SK-N-SH (cell line): ENCODE measurements around the gene MEF2C. TPM values are rescaled to one million over a fixed set of nuclear protein-coding genes. Genes with fewer than 3 reads are reported as not detected.

Experiments
- CTCF ChIA-PET: fragments of 300-600, 350-600 bp; formaldehyde crosslinking; extraction: SDS; loops from one replicate; lab custom pipeline; 2021; lab: Yijun Ruan, JAX
- POLR2A ChIA-PET: fragments of 350-600 bp; sonication (Branson Sonifier 250); formaldehyde crosslinking; extraction: SDS; loops from one replicate; lab custom pipeline; 2020; ENCODE audit warnings: antibody characterized with exemption, inconsistent platforms; lab: Yijun Ruan, JAX
- DNase-seq: peaks from one replicate; pipeline ENCODE4 v3.0.0; 2012
- H2AFZ ChIP-seq: fragments of 200-600 bp; sonication (generic); 2 replicates; pipeline ENCODE4 v1.8.1; 2016; ENCODE audit warnings: antibody characterized with exemption, mild to moderate bottlenecking, low read depth
- H3F3A ChIP-seq: fragments of 200-600 bp; sonication (generic); replicated peaks from 2 replicates; pipeline ENCODE3; 2016; ENCODE audit warnings: antibody characterized with exemption, mild to moderate bottlenecking; ENCODE audit not compliant: insufficient read depth
- H3K27ac ChIP-seq, 2 experiments: fragments of 200-500 bp in 1 of 2; fragments of 200-600 bp in 1 of 2; sonication (Bioruptor generic) in 1 of 2; sonication (generic), shearing (Covaris generic) in 1 of 2; 2 replicates each; pipeline versions ENCODE4 v1.5.1 to v1.6.1; 2014 to 2016; ENCODE audit warnings: low read depth in 2 of 2, inconsistent platforms in 1 of 2, low read length in 1 of 2, mild to moderate bottlenecking in 1 of 2, mixed read lengths in 1 of 2
- H3K27me3 ChIP-seq: fragments of 200-600 bp; sonication (generic), shearing (Covaris generic); 2 replicates; pipeline ENCODE4 v1.6.1; 2016; ENCODE audit warnings: mixed run types; ENCODE audit not compliant: insufficient read depth
- H3K36me3 ChIP-seq, 2 experiments: fragments of 200-500 bp in 1 of 2; fragments of 200-600 bp in 1 of 2; sonication (Bioruptor generic) in 1 of 2; sonication (generic) in 1 of 2; replicated peaks in 1 of 2; 2 replicates each; pipeline versions ENCODE3 to v1.5.1; 2014 to 2016; ENCODE audit warnings: low read length in 1 of 2, mild to moderate bottlenecking in 1 of 2; ENCODE audit not compliant: insufficient read depth in 2 of 2, control insufficient read depth in 1 of 2
- H3K4me1 ChIP-seq, 2 experiments: fragments of 200-500 bp in 1 of 2; fragments of 200-600 bp in 1 of 2; sonication (Bioruptor generic) in 1 of 2; sonication (generic), shearing (Covaris generic) in 1 of 2; 2 replicates each; pipeline versions ENCODE4 v1.5.1 to v1.6.1; 2014 to 2016; ENCODE audit warnings: low read depth in 1 of 2, low read length in 1 of 2, mixed run types in 1 of 2; ENCODE audit not compliant: insufficient read depth in 2 of 2, control insufficient read depth in 1 of 2
- H3K4me2 ChIP-seq: fragments of 200-600 bp; sonication (generic), shearing (Covaris generic); 2 replicates; pipeline ENCODE4 v1.6.1; 2017; ENCODE audit warnings: mixed run types
- H3K4me3 ChIP-seq, 2 experiments: fragments of 200-500 bp in 1 of 2; fragments of 200-600 bp in 1 of 2; sonication (Bioruptor generic) in 1 of 2; sonication (generic), shearing (Covaris generic) in 1 of 2; 2 replicates each; pipeline versions ENCODE4 v1.5.1 to v1.8.1; 2014 to 2016; ENCODE audit warnings: low read depth in 2 of 2, inconsistent platforms in 1 of 2, low read length in 1 of 2, mild to moderate bottlenecking in 1 of 2, mixed read lengths in 1 of 2, moderate library complexity in 1 of 2
- H3K79me2 ChIP-seq: fragments of 200-600 bp; sonication (generic); 2 replicates; pipeline ENCODE4 v1.8.1; 2017; ENCODE audit warnings: mild to moderate bottlenecking; ENCODE audit not compliant: insufficient read depth
- H3K9ac ChIP-seq: fragments of 200-600 bp; sonication (generic); 2 replicates; pipeline ENCODE4 v1.6.1; 2017; ENCODE audit warnings: mixed run types
- H3K9me2 ChIP-seq: fragments of 200-600 bp; sonication (generic); 2 replicates; pipeline ENCODE4 v1.6.1; 2017; ENCODE audit warnings: mixed run types
- H3K9me3 ChIP-seq: fragments of 200-600 bp; sonication (generic); 2 replicates; pipeline ENCODE4 v1.6.1; 2017; ENCODE audit warnings: mixed run types, mild to moderate bottlenecking, moderate library complexity
- H4K20me1 ChIP-seq: fragments of 200-600 bp; sonication (generic); 2 replicates; pipeline ENCODE4 v1.6.1; 2017; ENCODE audit warnings: mild to moderate bottlenecking, mixed run types; ENCODE audit not compliant: insufficient read depth
- CTCF ChIP-seq: fragments of 200-600 bp; sonication (generic); IDR thresholded peaks from 2 replicates; pipeline ENCODE4 v1.6.1; 2017; ENCODE audit warnings: antibody characterized with exemption, mild to moderate bottlenecking, moderate library complexity
- EZH2phosphoT487 ChIP-seq: fragments of 200-600 bp; sonication (generic); IDR thresholded peaks from 2 replicates; pipeline ENCODE4 v1.6.1; 2017; ENCODE audit warnings: low read depth, mixed run types, mild to moderate bottlenecking, antibody characterized with exemption, moderate library complexity, borderline replicate concordance
- FOSL2 ChIP-seq: IDR thresholded peaks from 2 replicates; pipeline ENCODE4 v1.4.0; 2012; ENCODE audit warnings: low read depth, mild to moderate bottlenecking, moderate library complexity, borderline replicate concordance
- FOXJ3 ChIP-seq: sonication (generic); formaldehyde crosslinking; IDR thresholded peaks from 2 replicates; pipeline ENCODE4 v1.5.1; 2020; ENCODE audit warnings: mild to moderate bottlenecking, missing genetic modification reagents
- MEF2A ChIP-seq: IDR thresholded peaks from 2 replicates; pipeline ENCODE4 v1.4.0; 2012; ENCODE audit warnings: low read depth, borderline replicate concordance
- NFIC ChIP-seq: IDR thresholded peaks from 2 replicates; pipeline ENCODE4 v1.4.0; 2012; ENCODE audit warnings: borderline replicate concordance
- PBX3 ChIP-seq: IDR thresholded peaks from 2 replicates; pipeline ENCODE4; 2012
- RXRA ChIP-seq: IDR thresholded peaks from 2 replicates; pipeline ENCODE4 v1.4.0; 2012; ENCODE audit warnings: low read depth, mild to moderate bottlenecking, borderline replicate concordance
- USF2 ChIP-seq: fragments of 150-350 bp; IDR thresholded peaks from 2 replicates; pipeline ENCODE4 v1.6.1; 2017; ENCODE audit warnings: antibody characterized with exemption, low read length, low read depth, borderline replicate concordance
- ZBTB33 ChIP-seq: IDR thresholded peaks from 2 replicates; pipeline ENCODE4 v1.4.0; 2012; ENCODE audit warnings: low read depth, borderline replicate concordance
- WGBS: methylation state at CpG from one replicate; pipeline ENCODE4 v1.1.6; 2017; ENCODE audit warnings: low lambda C conversion rate; 5-methylcytosine and 5-hydroxymethylcytosine counted together
- polyA plus RNA-seq, 3 experiments: library from polyadenylated mRNA; depleted of rRNA; stranded (reverse); fragments of >200 nt; gene quantifications; 2 replicates each; pipeline ENCODE4 v1.2.3, GENCODE V29; 2012
- small RNA-seq, 7 experiments: library from RNA; depleted of rRNA; stranded (forward); fragments of <200 nt; gene quantifications; one replicate each; pipeline ENCODE3, GENCODE V24; 2012

Gene MEF2C
- polyA plus RNA-seq, 1 of the 3 experiments (the other 2 are of a cell fraction) = 1.2 TPM

- TF ChIP-seq CTCF = no peak
- TF ChIP-seq MEF2A = no peak
- TF ChIP-seq RXRA = no peak
Observed at GRCh38 chr5:88669371-88670050, 213.5 kb downstream of the MEF2C start (continued).

- CTCF ChIA-PET = interaction anchor here (1.3 to 2.7 kb wide), 3 partner anchors 14 to 23 kb away, joined by 5 to 8 read pairs (median 8); no protein-coding TSS in a partner anchor
- Histone ChIP-seq H3K4me3 (no peak overlapping the region), H4K20me1 (no peaks in the 10 kb centered on the region), H2AFZ (no peak overlapping the region), H3K27ac (no peak overlapping the region), H3F3A (no peaks in the 10 kb centered on the region), H3K4me1 (peaks cover 0 to 2% of the 10 kb centered on the region in 2 experiments; a peak in 1 of 4 replicates), H3K27me3 (peaks cover 70% of the 10 kb centered on the region), H3K36me3 (no peaks in the 10 kb centered on the region), H3K9ac (no peak overlapping the region), H3K9me2 (no peaks in the 10 kb centered on the region), H3K9me3 (no peaks in the 10 kb centered on the region)
- WGBS = 19% methylated on average over 23 of the region's 23 CpGs
- DNase-seq = no peak
- POLR2A ChIA-PET = no interaction called here
- no peak for TF ChIP-seq PBX3
- no peak for TF ChIP-seq NFIC
- no peak for TF ChIP-seq FOXJ3 (CRISPR knock-in tag)
- no peak for TF ChIP-seq EZH2phosphoT487
- TF ChIP-seq ZBTB33 = no peak
- TF ChIP-seq FOSL2 = no peak
- no peak for TF ChIP-seq USF2
- TF ChIP-seq, all 33 proteins: peak for 0
- Histone ChIP-seq H3K79me2 (no peaks in the 10 kb centered on the region), H3K4me2 (peak overlapping the region; percentile 73)
Observed at GRCh38 chr5:88667496-88668201, 215.3 kb downstream of the MEF2C start.

Small RNAs within 50 kb of the gene (small RNA-seq; reads per million reads assigned to genes)
- 0 reads per million in 7 experiments for gene AC008525.2
